Hematopoietic multipotent progenitor cell treated with erythropoietin and hydrocortisone succinate and interleukin-3 and kit ligand, for 15 days (in vitro differentiated cells): ENCODE measurements around the gene ASGR1.
"Not testable (repeated sequence)": the region's sequence is repeated elsewhere in the genome, so short reads cannot be mapped to it uniquely, and the experiment has no call there.

Source experiments
- DNase-seq: peaks from one replicate; pipeline ENCODE4 v3.0.0-alpha.2; 2015; ENCODE audit warnings: low spot score

ASGR1 gene

DNA sequence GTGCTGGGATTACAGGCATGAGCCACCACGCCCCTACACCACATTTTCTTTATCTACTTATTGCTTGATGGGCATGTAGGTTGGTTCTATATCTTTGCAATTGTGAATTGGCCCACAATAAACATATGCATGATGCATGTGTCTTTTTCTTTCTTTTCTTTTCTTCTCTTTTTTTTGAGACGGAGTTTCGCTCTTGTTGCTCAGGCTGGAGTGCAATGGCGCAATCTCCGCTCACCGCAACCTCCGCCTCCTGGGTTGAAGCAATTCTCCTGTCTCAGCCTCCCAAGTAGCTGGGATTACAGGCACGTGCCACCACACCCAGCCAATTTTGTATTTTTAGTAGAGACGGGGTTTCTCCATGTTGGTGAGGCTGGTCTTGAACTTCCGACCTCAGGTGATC is 20.7 kb downstream of the ASGR1 start:
- DNase-seq = not testable (repeated sequence)

DNA sequence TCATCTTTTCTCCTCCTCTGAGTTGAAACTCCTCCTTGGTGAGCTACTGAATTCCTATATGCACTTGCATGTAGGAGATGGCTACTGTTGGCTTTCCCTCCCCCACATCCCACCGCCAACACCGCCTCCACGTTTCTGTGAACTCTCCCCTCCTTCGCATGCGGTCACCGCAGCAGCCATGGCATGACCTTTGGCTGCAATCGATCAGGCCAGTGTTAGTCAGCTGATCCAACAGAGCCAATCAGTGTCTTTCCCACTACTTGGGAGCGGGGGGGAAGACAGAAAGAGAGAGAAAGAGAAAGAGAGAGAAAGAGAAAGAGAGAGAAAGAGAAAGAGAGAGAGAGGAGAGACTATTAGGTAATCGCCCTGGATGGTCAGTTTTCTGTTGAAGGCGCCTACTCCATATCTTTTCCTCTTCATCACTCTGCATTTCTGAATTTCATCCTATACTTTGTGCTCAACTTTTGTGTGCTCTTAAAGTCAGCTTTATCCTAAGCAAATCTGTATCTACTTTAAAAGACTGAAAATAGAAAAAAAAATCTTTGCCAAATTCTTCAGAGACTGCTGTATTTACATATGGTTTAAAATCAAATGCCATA is 22.7 kb downstream of the ASGR1 start:
- DNase-seq = no peak

DNA sequence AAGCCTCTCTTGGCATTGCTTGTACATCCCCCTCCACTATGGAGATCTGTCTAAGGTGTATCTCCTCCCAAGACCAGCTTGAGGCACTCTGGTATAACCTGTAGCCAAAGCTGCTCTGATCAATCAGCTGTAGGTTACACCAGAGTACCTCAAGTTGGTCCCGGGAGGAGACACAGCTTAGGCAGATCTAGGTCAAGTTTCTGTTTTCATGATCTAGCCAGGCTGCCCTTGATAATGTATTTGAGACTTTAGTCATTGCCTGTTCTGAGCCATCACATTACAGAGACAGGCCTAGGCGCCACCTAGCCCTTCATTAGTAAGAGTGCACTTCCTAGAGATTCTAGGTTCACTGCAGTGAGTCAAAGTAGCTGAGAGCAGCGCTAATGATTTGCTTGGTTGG is 31.4 kb downstream of the ASGR1 start:
- no peak for DNase-seq

DNA sequence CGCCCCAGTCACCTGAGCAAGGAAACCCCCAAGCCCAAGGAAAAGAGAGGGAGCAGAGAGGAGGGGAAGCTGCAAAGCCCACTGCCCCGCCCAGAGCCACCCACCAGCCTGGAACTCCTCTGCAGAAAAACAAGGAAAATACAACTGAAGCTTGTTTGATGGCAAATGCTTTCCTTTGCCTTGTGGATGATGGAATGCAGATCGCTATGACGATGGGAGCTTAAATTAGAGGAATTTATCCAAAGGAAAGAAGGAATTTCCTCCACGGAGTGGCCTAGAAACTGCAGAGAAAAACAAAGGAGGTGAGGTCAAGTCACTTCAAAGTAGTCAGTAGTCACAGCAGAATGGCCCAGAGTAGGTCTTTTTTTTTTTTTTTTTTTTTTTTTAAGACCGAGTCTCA is 33.1 kb downstream of the ASGR1 start:
- DNase-seq = no peak

DNA sequence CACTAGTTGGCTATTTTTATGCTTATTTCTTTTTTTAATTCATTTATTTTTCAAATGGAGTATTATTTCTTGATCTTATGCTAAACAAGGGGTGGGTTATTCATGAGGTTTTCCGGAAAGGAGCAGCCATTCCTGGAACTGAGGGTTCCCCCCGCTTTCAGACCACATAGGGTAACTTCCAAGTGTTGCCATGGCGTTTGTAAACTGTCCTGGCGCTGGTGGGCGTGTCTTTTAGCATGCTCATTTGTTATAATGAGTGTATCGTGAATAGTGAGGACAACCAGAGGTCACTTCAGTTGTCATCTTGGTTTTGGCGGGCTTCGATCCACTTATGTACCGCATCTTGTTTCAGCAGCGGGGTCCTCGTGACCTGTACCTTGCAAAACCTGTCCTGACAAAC is 35.0 kb downstream of the ASGR1 start:
- DNase-seq = no peak

DNA sequence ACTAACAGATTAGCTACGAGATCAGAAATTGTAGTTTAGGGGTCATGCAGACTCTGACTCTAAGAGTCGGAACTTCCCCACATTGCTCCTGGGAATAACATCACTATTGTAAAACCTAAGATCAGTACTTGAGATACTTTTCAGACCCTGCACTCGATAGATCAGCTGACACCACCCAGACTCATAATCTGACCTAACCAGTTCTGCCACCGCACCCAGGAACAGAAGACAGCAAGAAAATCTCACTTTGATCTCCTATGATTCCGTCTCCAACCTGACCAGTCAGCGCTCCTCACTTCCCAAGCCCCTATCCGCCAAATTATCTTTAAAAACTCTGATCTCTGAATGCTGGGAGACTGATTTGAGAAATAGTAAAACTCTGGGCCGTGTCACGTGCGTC is 37.3 kb downstream of the ASGR1 start:
- DNase-seq = no peak

DNA sequence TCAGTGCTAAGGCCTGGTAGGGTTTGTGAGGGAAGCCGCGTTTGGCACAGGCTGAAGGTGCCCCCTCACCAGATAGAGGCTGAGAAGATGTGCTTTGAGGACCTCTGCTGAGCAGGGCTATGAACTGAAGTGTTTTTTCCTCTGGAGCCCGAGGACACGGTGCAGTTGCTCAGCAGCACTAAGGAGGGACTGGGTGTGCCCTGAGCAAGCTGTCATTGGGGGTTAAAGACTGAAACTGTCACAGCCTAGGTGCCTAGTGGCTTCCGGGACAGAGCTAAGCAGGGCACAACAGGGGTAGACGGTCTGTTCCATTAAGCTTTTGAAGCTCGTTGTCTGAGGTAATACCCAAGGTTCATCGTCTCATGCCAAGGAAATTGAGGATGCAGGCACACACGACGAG is 39.8 kb downstream of the ASGR1 start:
- no peak for DNase-seq

DNA sequence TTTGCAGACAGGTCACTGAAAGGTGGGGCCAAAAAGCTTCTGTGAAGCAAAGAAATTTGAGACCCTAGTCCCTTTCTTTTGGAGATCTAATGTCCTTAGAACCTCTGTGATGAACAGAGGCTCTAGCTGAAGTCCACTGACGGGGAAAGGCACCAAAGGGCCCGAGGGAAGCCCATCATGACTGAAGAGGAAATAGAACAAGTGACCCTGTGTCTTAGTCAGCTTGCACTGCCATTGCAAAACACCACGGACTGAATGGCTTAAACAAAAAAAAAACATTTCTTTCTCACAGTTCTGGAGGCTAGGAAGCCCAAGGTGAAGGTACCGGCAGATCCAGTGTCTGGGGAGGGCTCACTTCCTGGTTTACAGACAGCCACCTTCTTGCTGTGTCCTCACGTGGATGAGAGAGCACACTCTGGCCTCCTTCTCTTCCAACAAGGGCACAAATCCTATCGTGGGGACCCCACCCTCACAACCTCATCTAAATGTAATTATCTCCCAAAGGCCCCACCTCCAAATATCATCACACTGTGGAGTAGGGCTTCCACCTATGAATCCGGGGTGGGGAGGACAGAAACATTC is 40.3 kb downstream of the ASGR1 start:
- DNase-seq = no peak

DNA sequence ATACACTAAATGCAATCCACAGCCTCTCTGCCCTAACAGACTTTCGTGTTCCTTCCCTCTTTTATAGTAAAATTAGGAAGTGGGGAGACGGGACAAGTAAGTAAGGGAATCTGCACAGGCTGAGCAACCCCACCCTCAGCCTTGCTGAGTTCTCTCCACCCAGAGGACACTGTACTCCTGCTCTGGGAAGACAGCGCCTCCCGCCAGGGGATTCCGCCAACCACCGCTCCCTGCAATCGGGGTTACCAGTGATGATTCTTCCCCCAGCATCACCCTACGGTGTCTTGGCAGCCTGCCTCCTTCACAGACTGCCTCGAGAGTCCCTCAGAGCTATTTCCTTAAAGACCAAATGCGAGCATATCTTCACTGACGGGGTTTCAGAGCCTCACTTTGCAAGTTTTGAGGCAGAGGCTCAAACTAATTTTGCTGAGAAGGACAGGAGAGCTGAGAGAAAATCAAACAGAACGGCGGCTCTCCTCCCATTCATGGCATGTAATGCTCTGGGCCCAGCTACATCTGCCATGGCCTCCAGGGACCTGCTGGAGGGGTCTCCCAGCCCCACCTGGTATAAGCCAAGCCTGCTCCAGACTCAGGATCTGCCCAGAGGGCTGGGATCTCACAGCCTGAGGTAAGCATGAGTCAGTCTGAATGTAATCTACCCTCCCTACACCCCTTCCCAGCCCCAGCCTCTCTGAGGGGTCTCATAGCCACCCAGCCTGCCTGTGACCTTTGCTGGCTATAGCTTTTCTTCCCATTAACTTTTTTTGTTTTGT is 41.8 kb downstream of the ASGR1 start:
- DNase-seq = no peak

DNA sequence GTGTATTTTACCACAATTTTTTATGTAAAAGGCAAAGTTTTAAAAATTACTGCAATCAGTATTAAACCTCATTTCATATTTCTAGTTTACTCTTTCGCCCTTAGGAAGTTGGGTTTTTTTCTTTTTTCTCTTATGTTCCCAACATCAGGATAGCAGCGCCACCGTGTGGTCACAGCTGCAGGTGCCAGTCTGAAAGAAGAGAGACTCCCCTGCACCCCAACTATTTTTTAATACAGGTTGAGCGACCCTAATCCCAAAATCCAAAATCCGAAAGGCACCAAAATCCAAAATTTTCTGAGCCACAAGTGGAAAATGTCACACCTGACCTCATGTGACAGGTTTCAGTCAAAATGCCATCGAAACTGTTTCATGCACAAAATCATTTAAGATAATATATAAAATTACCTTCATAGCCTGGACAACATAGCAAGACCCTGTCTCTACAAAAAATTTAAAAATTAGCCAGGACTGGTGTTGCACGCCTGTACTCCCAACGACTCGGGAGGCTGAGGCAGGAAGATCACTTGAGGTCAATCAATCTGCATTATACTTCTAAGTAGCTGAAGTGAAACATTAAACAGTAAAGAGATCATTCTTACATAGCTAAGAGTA is 42.8 kb downstream of the ASGR1 start:
- DNase-seq = peak; percentile 75

DNA sequence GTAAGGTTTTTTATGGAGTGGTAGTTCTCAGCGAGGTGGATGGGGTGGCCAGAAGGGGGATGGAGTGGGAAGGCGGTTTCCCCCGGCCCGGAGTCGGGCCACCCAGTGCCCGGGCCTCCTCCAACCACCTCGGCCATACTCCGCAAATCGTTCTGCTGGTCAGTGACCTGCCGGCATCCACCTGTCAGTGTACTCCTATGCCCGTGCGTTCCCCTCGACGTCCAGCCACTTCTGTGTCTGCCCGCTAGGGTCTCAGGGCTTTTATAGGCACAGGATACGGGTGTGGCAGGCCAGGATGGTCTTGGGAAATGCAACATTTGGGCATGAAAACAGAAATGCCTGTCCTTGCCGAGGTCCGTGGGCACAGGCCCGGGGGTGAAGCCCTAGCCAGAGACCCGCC is 45.3 kb downstream of the ASGR1 start:
- DNase-seq = no peak

DNA sequence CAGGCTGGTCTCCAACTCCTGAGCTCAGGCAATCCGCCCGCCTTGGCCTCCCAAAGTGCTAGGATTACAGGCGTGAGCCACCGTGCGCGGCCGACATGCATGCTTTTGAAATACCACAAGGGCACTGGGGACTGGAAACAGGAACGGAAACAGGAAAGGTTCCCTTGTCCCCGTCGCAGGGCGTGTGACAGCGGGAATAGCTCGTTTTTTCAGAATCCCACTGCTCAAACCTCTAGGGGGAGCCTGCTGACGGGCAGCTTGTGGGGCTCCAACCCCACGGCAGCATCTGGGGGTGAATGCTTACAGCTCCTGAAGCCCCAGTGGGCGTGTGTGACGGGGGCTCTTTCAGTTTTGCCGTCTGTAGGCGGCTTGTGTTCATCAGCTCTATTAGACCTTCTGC is 45.7 kb downstream of the ASGR1 start:
- DNase-seq = no peak

DNA sequence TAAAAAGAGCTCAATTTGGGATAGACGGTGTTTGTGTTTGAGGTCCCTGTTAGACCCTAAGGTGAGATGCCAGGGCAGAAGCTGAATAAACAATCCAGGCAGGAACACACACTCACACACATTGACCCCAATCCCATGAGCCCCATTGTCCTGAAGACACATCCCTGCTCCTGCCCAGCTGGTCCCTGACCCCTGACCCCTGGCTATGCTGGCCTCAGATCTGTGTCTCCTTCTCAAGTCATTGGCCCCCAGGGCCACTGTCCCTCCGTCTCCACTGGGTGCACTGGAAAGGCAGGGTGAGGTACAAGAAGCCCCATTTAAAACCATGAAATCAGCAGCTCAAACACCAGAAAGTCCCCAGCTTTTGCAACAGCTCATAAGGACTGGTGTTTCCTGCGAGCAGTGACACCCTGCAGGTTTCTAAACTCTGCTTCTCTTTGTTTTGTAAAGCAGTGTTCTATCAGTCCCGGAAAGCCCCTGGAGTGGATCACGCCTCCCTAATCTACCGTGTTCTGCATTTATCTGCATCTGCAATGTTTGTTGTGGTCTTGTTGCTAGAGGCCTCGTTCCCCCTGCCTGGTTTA is 46.6 kb downstream of the ASGR1 start:
- no peak for DNase-seq

DNA sequence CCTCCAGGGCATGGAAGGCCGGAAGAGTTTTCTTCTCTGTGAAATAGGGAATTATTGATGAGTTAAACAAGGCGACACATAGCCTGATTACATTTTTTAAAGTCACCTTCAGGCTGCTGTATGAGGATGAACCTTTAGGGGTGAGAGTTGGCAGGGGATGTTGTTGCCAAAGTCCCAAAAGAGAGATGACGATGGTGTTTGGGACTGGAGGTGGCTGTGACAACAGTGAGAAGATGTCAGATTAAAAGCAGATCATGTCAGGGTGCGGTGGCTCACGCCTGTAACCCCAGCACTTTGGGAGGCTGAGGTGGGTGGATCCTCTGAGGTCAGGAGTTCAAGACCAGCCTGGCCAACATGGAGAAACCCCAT is 47.8 kb downstream of the ASGR1 start:
- no peak for DNase-seq

DNA sequence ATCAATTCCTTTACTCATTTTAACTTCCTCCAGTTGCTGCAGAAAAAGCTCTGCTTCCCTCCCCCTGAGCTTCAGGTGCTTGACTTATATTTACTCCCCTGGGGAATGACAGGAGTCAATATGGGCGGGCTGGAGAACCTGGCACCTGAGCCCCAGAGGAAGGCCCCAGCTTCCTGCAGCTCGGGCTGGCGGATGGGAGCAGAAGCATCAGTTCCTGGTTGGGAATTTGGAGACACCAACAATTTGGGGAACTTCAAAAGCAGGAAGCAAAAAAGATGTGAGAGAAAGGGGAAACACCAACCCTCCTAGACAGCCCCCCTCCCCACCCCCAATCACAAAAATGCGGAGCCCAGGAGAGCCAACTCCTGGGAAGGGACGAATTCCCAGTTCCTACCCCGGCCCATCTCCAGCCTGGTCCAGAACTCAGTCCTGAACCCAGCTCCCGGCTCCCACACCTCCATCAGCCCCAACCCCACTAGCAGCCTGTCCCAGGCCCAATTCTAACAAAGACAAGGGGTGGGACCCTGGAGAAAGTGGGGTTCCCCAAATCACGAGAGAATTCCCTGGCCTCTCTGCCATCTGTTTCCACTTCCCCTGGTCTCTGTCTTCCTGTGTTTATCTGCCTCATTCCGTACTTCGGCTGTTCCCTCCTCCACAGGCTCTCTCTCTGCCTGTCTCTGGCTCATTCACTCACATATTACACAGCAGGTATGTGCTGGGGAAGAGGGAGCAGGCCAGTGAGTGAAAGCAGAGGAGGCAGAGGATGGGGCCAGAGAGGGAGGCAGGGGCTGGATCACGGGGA is 48.3 kb downstream of the ASGR1 start:
- DNase-seq = no peak

DNA sequence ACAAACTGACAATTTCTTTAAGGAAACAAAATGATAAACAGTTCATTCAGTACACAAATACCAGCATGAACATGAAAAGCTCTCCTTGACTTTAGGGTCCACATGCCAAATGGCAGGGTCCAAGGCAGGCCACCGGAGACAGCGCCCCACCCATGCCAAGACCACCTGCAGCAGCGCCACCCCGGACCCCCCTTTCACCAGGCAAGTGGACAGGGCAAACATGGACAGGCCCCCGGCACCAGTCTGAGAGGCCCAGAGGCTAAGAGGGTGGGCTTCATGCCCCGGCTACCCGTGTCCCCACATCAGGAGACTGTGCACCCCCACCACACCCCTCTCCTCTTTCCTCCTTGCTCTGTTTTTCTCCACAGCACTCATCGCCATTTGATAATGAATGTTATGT is 49.9 kb downstream of the ASGR1 start:
- no peak for DNase-seq

DNA sequence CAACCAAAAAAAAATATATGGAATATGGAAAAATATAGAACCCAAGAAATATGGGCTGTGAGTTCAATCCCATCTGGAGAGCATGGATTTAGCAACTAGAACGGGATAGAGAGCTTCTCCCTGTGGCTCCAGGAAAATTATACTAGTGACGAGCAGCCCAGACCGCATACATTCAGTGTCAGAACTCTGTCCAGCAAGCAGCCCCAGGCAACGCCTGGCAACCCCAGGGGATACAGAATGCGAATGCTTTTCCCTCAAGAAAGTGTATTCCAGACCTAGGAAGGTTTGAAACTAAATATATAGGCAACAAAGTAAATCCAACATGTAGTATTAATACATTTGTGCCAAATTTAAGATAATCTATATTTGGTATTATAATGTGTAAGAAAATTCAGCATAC is 51.0 kb downstream of the ASGR1 start:
- no peak for DNase-seq

DNA sequence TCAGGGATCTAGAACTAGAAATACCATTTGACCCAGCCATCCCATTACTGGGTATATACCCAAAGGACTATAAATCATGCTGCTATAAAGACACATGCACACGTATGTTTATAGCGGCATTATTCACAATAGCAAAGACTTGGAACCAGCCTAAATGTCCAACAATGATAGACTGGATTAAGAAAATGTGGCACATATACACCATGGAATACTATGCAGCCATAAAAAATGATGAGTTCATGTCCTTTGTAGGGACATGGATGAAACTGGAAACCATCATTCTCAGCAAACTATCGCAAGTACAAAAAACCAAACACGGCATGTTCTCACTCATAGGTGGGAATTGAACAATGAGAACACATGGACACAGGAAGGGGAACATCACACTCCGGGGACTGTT is 51.7 kb downstream of the ASGR1 start:
- not testable (repeated sequence) for DNase-seq

DNA sequence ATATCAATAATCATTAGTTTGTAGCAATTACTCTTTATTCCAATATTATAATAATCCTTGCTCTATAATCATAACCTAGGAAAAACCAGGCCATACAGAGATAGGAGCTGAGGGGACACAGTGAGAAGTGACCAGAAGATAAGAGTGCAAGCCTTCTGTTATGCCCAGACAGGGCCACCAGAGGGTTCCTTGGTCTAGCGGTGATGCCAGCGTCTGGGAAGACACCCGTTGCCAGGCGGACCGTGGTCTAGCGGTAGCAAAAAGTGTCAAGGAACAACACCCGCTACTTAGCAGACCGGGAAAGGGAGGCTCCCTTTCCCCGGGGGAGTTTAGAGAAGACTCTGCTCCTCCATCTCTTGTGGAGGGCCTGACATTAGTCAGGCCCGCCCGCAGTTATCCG is 52.8 kb downstream of the ASGR1 start:
- DNase-seq = not testable (repeated sequence)

DNA sequence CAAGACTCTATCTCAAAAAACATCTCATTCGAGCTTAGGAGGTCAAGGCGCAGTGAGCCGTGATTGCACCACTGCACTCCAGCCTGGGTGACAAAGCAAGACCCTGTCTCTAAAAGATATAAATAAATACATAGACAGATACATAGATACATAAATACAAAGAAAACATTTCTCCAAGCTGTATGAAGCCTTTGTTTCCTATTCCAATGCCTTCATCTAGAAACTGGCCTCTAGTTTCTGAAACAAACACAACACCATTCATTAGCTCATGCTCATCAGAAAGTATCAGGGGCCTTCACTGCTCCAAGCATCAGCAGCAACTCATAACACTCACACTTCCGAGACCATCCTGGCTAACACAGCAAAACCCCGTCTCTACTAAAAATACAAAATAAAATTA is 54.2 kb downstream of the ASGR1 start:
- no peak for DNase-seq

DNA sequence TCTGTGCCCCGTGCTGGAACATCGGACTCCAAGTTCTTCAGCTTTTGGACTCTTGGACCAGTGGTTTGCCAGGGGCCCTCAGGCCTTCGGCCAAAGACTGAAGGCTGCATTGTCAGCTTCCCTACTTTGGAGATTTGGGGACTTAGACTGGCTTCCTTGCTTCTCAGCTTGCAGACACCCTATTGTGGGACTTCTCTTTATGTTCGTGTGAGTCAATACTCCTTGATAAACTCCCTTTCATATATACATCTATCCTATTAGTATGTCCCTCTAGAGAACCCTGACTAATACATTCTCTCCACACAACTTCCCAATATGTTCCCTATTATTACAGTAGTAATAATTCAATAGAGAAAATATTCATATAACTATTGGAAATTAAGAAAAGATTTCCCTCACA is 55.3 kb downstream of the ASGR1 start:
- no peak for DNase-seq
